ENCODE data around the gene OSBPL6. TPM values are rescaled to one million over a fixed set of nuclear protein-coding genes. Genes with fewer than 3 reads are reported as not detected.

The OSBPL6 gene
- total RNA-seq, 1 experiment from 2014 or later = 43.1 TPM

GRCh38 chr2:178426388-178426787 is 232.1 kb downstream of the OSBPL6 start:
- H3K9me3 Mint-ChIP-seq (ENCODE audit: unreplicated experiment) = peaks cover 8% of the 10 kb centered on the region
- ChIA-PET POLR2A (interaction anchor here (1.6 kb wide), 1 partner anchor 25 kb away, joined by 5 read pairs; the partner anchor contains the start of genes PJVK and PRKRA), CTCF (no interaction called here)
- no TSS peak for BruUV-seq (replicated peaks)
- DNase-seq (ENCODE audit: unreplicated experiment) = no peak
- TF ChIP-seq CTCF (IDR thresholded peaks at IDR 0.05; ENCODE audit: unreplicated experiment) = no peak
- no peaks in the 10 kb centered on the region for H3K4me1 Mint-ChIP-seq (ENCODE audit: insufficient read depth, unreplicated experiment)
- peaks cover 35% of the 10 kb centered on the region for H3K36me3 Mint-ChIP-seq (ENCODE audit: insufficient read depth, unreplicated experiment)
- no peak overlapping the region for H3K4me3 Mint-ChIP-seq (ENCODE audit: unreplicated experiment)
- no peak overlapping the region for H3K27ac Mint-ChIP-seq (ENCODE audit: low read depth, unreplicated experiment)
- intact Hi-C loops (cut with micrococcal nuclease) = no loop called here
- no peaks in the 10 kb centered on the region for H3K27me3 Mint-ChIP-seq (ENCODE audit: insufficient read depth, unreplicated experiment)

GRCh38 chr2:178427458-178427857 is 233.1 kb downstream of the OSBPL6 start:
- H3K4me3 Mint-ChIP-seq (ENCODE audit: unreplicated experiment) = no peak overlapping the region
- H3K9me3 Mint-ChIP-seq (ENCODE audit: unreplicated experiment) = peaks cover 8% of the 10 kb centered on the region
- TF ChIP-seq CTCF (IDR thresholded peaks at IDR 0.05; ENCODE audit: unreplicated experiment) = no peak
- no peaks in the 10 kb centered on the region for H3K4me1 Mint-ChIP-seq (ENCODE audit: insufficient read depth, unreplicated experiment)
- CTCF ChIA-PET = interaction anchor here (0.7 to 3.4 kb wide), 2 partner anchors 8 to 313 kb away, joined by 4 to 24 read pairs; no protein-coding TSS in a partner anchor
- peaks cover 46% of the 10 kb centered on the region for H3K36me3 Mint-ChIP-seq (ENCODE audit: insufficient read depth, unreplicated experiment)
- no peak for DNase-seq (ENCODE audit: unreplicated experiment)
- H3K27me3 Mint-ChIP-seq (ENCODE audit: insufficient read depth, unreplicated experiment) = no peaks in the 10 kb centered on the region
- POLR2A ChIA-PET = interaction anchor here (2.4 kb wide), 1 partner anchor 9 kb away, joined by 9 read pairs; no protein-coding TSS in a partner anchor
- no peak overlapping the region for H3K27ac Mint-ChIP-seq (ENCODE audit: low read depth, unreplicated experiment)
- no TSS peak for BruUV-seq (replicated peaks)
- intact Hi-C loops (cut with micrococcal nuclease) = no loop called here

GRCh38 chr2:178428396-178428806 is 234.1 kb downstream of the OSBPL6 start:
- Mint-ChIP-seq H3K27ac (ENCODE audit: low read depth, unreplicated experiment) (peak overlapping the region; percentile 20), H3K36me3 (ENCODE audit: insufficient read depth, unreplicated experiment) (peaks cover 54% of the 10 kb centered on the region), H3K4me3 (ENCODE audit: unreplicated experiment) (no peak overlapping the region), H3K4me1 (ENCODE audit: insufficient read depth, unreplicated experiment) (no peaks in the 10 kb centered on the region), H3K27me3 (ENCODE audit: insufficient read depth, unreplicated experiment) (no peaks in the 10 kb centered on the region), H3K9me3 (ENCODE audit: unreplicated experiment) (peaks cover 8% of the 10 kb centered on the region)
- no peak for TF ChIP-seq CTCF (IDR thresholded peaks at IDR 0.05; ENCODE audit: unreplicated experiment)
- DNase-seq (ENCODE audit: unreplicated experiment) = no peak
- CTCF ChIA-PET = interaction anchor here (1.4 to 3.4 kb wide), 3 partner anchors 9 to 317 kb away, joined by 7 to 24 read pairs (median 7); partner anchors contain the start of gene RBM45
- BruUV-seq (replicated peaks) = no TSS peak
- intact Hi-C loops (cut with micrococcal nuclease) = no loop called here
- POLR2A ChIA-PET = interaction anchor here (0.8 to 2.4 kb wide), 5 partner anchors 9 to 311 kb away, joined by 3 to 9 read pairs (median 3); partner anchors contain the start of genes PJVK and PRKRA

- Mint-ChIP-seq H3K9me3 (ENCODE audit: unreplicated experiment) (peaks cover 8% of the 10 kb centered on the region), H3K27ac (ENCODE audit: low read depth, unreplicated experiment) (no peak overlapping the region), H3K4me3 (ENCODE audit: unreplicated experiment) (no peak overlapping the region), H3K4me1 (ENCODE audit: insufficient read depth, unreplicated experiment) (no peaks in the 10 kb centered on the region), H3K27me3 (ENCODE audit: insufficient read depth, unreplicated experiment) (no peaks in the 10 kb centered on the region), H3K36me3 (ENCODE audit: insufficient read depth, unreplicated experiment) (peaks cover 61% of the 10 kb centered on the region)
- TF ChIP-seq CTCF (IDR thresholded peaks at IDR 0.05; ENCODE audit: unreplicated experiment) = no peak
- POLR2A ChIA-PET = interaction anchor here (0.8 to 2.4 kb wide), 3 partner anchors 11 to 27 kb away, joined by 3 to 9 read pairs (median 3); partner anchors contain the start of genes PJVK and PRKRA
- CTCF ChIA-PET = interaction anchor here (0.7 to 3.4 kb wide), 4 partner anchors 10 to 318 kb away, joined by 3 to 24 read pairs (median 7); partner anchors contain the start of gene RBM45
- no peak for DNase-seq (ENCODE audit: unreplicated experiment)
- intact Hi-C loops (cut with micrococcal nuclease) = no loop called here
- no TSS peak for BruUV-seq (replicated peaks)
Observed at GRCh38 chr2:178429336-178429735, 235.0 kb downstream of the OSBPL6 start.

All from MCF 10A (cell line).